ENCODE data around the gene MTO1. TPM values are rescaled to one million over a fixed set of nuclear protein-coding genes. Genes with fewer than 3 reads are reported as not detected.

Gene MTO1
- total and polyA plus RNA-seq, 2 donors from 2014 or later = 14.9 to 32.8 TPM

- Histone ChIP-seq H3K27me3 (ENCODE audit: control insufficient read depth, insufficient read depth, low read length) (no peaks in the 10 kb centered on the region), H3K36me3 (ENCODE audit: control insufficient read depth in 2 of 3, insufficient read depth in 3 of 3, low read length in 3 of 3) (no peaks in the 10 kb centered on the region), H3K4me3 (ENCODE audit: low read length in 3 of 3) (no peak overlapping the region), H3K9ac (ENCODE audit: low read length in 3 of 3) (no peak overlapping the region), H3K4me1 (ENCODE audit: control insufficient read depth in 2 of 3, insufficient read depth in 2 of 3, low read depth in 1 of 3, low read length in 3 of 3) (no peaks in the 10 kb centered on the region), H3K9me3 (ENCODE audit: control insufficient read depth in 2 of 3, insufficient read depth in 1 of 3, low read length in 3 of 3) (no peaks in the 10 kb centered on the region), H3K27ac (ENCODE audit: low read depth in 2 of 2, low read length in 2 of 2) (no peak overlapping the region)
- TF ChIP-seq CTCF (IDR thresholded peaks at IDR 0.05; ENCODE audit: borderline replicate concordance, extremely low read depth, insufficient read depth) = no peak
- intact Hi-C loops (cut with DNase I) = no loop called here
- no peak for DNase-seq
- FAIRE-seq = no peak
Measured at GRCh38 chr6:73556836-73557235, 95.3 kb downstream of the MTO1 start.

Other genes with a start within 250 kb of the MTO1 start
- gene KHDC1L, start 236.2 kb upstream of the MTO1 start, total RNA-seq = not detected
- gene KHDC1L, start 236.2 kb upstream of the MTO1 start, polyA plus RNA-seq (ENCODE audit: insufficient read depth, low read depth, low replicate concordance) = not detected
- gene KHDC1, start 198.5 kb upstream of the MTO1 start, total RNA-seq = 1.0 TPM
- gene KHDC1, start 198.5 kb upstream of the MTO1 start, polyA plus RNA-seq (ENCODE audit: insufficient read depth, low read depth, low replicate concordance) = 1.7 TPM
- not detected for gene DPPA5, start 107.5 kb upstream of the MTO1 start, total RNA-seq
- not detected for gene DPPA5, start 107.5 kb upstream of the MTO1 start, polyA plus RNA-seq (ENCODE audit: insufficient read depth, low read depth, low replicate concordance)
- gene KHDC3L, start 99.1 kb upstream of the MTO1 start, total RNA-seq = not detected
- gene KHDC3L, start 99.1 kb upstream of the MTO1 start, polyA plus RNA-seq (ENCODE audit: insufficient read depth, low read depth, low replicate concordance) = not detected
- gene OOEP, start 91.8 kb upstream of the MTO1 start, total RNA-seq = 0.35 TPM
- gene OOEP, start 91.8 kb upstream of the MTO1 start, polyA plus RNA-seq (ENCODE audit: insufficient read depth, low read depth, low replicate concordance) = not detected
- gene DDX43, start 66.9 kb upstream of the MTO1 start, total RNA-seq = 1.4 TPM
- gene DDX43, start 66.9 kb upstream of the MTO1 start, polyA plus RNA-seq (ENCODE audit: insufficient read depth, low read depth, low replicate concordance) = 0.15 TPM
- 5.9 TPM for gene CGAS, start 9.4 kb upstream of the MTO1 start, total RNA-seq
- 1.1 TPM for gene CGAS, start 9.4 kb upstream of the MTO1 start, polyA plus RNA-seq (ENCODE audit: insufficient read depth, low read depth, low replicate concordance)
- gene EEF1A1, start 59.3 kb downstream of the MTO1 start, total RNA-seq = 10,277 TPM
- 9,725 TPM for gene EEF1A1, start 59.3 kb downstream of the MTO1 start, polyA plus RNA-seq (ENCODE audit: insufficient read depth, low read depth, low replicate concordance)
- 15.5 TPM for gene SLC17A5, start 192.3 kb downstream of the MTO1 start, total RNA-seq
- gene SLC17A5, start 192.3 kb downstream of the MTO1 start, polyA plus RNA-seq (ENCODE audit: insufficient read depth, low read depth, low replicate concordance) = 18.2 TPM
- gene CD109, start 234.5 kb downstream of the MTO1 start, total RNA-seq = 19.0 TPM
- 3.7 TPM for gene CD109, start 234.5 kb downstream of the MTO1 start, polyA plus RNA-seq (ENCODE audit: insufficient read depth, low read depth, low replicate concordance)